Ovary (tissue), 3 donors: ENCODE data around the gene CCDC154.

Experiments
- EP300 ChIP-seq: sonication (generic); formaldehyde crosslinking; IDR thresholded peaks from one replicate; pipeline ENCODE4 v1.6.1; 2017; ENCODE audit warnings: antibody characterized with exemption
- POLR2A ChIP-seq: fragments of 450-650 bp; IDR thresholded peaks from one replicate; pipeline ENCODE4 v1.6.1; 2017; ENCODE audit warnings: antibody characterized with exemption, mild to moderate bottlenecking, moderate library complexity
- TF ChIP-seq, protein P1 (sequence below), 3 donors: fragments of 450-650 bp in 2 of 3; fragments of 200-600 bp in 1 of 3; IDR thresholded peaks; one replicate each; pipeline versions ENCODE4 v1.5.1 to v1.8.0; 2016 to 2022; ENCODE audit warnings: antibody characterized with exemption in 3 of 3, mild to moderate bottlenecking in 1 of 3
- donor health status: DM: no; HTN: no; CAD: no.

DNA sequence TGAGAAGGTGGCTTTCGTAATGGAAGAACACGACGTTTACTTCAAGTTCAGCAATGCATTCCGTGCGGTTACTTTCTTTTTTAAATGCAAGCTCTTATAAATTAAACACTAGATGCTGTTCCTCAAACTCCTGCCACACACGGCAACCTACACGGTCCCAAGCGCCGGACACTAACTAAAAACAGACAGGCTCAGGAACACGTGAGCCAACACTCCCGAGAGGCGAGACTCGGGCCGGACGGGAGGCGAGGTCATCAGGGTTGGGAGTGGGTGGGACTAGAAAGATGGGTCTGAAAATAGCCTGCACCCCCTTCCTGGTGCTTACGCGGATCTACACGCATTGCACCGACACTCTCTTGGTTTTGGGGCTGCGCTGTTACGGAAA, 24.1 kb upstream of the CCDC154 start:
- TF ChIP-seq, protein P1, sequence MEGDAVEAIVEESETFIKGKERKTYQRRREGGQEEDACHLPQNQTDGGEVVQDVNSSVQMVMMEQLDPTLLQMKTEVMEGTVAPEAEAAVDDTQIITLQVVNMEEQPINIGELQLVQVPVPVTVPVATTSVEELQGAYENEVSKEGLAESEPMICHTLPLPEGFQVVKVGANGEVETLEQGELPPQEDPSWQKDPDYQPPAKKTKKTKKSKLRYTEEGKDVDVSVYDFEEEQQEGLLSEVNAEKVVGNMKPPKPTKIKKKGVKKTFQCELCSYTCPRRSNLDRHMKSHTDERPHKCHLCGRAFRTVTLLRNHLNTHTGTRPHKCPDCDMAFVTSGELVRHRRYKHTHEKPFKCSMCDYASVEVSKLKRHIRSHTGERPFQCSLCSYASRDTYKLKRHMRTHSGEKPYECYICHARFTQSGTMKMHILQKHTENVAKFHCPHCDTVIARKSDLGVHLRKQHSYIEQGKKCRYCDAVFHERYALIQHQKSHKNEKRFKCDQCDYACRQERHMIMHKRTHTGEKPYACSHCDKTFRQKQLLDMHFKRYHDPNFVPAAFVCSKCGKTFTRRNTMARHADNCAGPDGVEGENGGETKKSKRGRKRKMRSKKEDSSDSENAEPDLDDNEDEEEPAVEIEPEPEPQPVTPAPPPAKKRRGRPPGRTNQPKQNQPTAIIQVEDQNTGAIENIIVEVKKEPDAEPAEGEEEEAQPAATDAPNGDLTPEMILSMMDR (IDR thresholded peaks at IDR 0.05), result no peak
- TF ChIP-seq POLR2A (no peak), EP300 (no peak)
